Measurements from ENCODE around the gene MRPL24.

Gene MRPL24

DNA sequence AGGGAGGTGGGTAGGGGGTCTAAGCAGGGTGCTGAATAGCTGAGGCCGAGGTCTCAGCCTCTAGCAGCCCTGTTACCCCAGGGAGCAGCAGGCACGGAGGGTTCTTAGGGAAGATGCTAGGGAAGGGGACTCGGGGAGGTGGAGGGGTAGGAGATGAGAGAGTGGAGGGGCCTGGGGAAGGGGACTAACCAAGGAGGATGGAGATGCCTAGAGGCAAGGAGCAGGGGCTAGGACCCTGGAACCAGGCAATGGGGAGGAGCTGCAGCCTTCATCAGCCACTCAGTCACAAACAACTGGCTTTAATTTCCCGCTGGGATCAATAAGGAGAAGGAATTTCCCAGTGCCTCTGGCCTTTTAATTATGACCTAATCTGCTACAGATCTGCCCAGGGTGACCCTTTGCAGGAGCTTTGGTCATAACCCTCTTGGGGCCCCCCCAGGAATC lies 32.6 kb downstream of the MRPL24 start:
- DNase-seq, result no peak

DNA sequence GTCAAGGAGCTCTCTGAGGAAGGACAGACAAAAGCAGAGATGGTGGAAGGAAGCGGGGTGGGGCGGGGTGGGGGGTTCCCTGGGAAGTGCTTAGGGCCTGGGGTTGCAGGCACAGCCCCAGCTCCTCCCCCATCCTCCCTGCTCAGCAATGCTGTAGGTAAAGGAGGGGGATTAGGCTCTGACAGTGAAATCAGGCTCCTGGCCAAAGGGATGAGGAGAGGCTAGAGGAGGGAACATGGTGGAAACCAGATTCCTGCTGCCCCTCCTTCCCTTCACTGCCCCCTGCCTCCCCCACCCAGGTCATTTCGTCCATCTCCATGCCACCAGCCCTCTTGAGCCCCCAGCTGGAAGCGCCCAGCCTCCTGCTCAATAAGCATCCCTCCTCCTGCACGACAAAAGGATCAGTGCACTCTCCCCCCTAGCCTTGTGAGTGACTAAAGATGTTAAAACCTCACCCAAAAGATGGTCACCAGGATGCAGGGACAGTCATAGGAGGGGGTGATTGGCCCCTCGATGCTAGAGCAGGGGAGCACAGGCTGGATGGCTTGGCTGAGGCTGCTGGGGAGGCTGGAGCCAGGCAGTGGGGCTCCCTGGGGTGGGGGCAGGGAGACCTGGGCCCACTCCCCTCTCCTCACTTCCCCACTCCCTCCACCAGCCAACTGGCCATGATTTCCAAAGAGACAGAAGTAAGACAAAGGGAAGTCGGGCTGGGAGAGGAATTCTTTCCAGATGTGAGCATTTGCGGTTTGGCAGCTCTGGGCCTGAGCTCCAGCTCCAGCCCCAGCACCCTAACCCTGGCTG lies 33.3 kb downstream of the MRPL24 start:
- no peak for DNase-seq

DNA sequence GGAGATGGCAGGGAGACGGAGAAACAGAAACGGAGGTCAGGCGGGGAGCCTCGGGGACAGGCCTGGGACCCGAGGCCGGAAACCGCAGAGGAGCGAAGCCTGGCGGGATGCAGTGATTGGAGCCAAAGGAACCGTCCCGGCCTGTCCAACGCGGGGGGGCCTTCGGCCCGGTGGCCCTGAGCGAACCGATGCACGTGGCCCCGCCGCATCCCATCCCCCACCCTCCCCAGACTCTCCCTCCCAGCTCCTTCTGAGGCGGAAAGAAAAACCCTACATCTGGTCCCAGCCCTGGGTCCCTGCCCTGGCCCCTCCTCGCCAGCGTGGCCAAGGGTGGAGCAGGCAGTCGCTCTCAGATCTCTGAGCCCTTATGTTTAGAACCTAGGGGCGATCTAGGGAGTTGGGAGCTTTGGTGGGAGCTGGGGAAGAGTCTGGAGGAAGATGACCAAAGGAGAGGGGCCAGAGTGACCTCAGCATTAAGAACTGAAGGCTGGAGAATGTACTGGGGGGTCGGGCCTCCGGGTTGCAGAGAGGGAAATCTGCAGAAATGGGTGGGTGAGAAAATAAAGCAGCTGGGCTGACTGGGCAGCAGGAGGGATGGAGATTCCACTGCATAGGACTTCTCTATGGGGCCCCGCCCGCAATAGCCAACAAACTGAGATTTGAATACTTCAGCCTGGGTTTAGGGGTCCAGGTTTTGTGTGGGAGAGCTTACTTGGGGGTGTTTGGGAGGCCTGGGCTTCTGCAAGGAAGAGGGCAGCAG lies 34.1 kb downstream of the MRPL24 start:
- DNase-seq, result peak; percentile 30

DNA sequence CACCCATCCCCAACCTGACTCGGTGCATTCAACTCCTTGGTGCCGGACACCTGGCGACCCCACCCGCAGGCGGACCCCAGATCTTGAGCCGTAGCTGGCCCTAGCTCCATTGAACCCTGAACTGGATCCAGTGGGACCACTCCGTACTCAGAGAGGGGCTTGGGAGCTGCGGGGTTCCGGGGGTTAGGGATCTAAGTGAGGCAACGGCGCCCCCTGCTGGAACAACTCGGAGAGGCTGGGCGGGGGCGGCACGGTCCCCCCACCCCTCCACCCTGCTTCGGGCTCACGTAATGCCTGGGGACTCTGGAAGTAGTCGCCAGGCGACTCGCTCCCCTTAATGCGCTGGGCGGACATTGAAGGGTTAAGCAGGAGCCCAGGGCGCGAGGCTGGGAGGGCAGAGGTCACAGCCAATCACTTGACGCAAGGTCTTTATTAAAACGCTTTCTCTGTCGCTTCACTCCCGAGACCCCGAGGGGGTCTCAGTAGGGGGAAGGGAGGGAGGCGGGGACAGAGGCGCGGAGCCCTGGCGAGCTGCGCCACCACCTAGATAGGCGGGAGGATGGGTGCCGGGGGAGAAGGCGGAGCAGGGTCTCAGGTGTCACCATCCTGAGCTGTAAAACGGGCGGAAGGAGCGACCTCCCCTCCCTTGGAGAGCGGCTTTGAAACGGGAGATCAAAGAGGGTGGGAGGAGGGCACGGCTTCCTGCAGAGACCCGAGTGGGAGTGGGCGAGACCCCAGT lies 34.8 kb downstream of the MRPL24 start:
- DNase-seq, result peak; percentile 74

DNA sequence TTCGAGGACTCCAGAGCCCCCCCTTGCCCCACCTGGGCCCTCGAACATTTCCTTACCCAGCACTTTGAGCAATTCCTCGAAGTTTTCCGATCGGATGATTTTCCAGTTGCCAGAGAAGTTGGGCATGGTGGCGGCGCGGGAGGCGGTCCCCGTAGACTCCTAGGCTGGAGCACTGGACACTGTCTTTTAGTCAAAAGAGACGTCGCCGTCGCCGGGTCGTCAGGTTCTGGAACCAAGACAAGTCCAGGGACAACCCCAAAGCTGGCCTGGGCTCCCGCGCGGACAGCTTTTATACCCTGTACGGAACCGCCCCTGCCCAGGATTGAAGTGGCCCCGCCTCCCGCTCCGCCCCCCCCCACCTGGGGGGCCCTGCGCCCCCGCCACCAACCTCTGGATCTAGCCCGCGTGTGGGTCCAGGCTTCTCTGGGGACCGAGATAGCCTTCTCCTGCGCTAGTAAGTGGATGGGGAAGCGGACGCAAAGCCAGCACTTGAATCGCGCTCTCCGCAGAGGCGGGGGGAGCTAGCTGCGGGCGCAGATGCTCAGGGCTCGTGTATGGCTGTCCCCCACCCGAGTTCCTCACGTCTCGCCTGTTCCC lies 35.5 kb downstream of the MRPL24 start, which contains the start of gene CRABP2:
CRABP2 (minus strand) TSS at position 263 of the 597 bp plus-strand sequence; CDS start at position 126, 137 bp downstream.
- DNase-seq, result no peak

DNA sequence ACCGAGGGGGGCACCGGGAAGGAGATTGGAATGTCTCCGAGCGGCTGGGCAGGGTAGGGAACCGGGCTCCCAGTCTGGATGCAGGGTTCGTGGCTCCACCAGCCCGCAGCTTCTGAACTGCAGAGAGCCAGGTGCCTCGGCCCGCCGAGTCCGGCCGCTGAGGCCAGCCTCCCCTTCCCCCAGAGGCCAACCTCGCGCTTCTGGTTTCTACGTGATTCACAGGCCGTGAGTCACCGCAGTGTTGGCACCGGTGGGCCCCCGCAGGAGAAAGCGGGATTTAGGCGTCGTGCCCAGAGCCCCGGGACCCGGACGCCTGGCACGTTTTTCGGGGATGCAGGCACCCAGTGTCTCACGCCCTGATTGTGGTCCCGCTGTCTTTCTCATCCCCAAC lies 36.0 kb downstream of the MRPL24 start:
- DNase-seq, result no peak

DNA sequence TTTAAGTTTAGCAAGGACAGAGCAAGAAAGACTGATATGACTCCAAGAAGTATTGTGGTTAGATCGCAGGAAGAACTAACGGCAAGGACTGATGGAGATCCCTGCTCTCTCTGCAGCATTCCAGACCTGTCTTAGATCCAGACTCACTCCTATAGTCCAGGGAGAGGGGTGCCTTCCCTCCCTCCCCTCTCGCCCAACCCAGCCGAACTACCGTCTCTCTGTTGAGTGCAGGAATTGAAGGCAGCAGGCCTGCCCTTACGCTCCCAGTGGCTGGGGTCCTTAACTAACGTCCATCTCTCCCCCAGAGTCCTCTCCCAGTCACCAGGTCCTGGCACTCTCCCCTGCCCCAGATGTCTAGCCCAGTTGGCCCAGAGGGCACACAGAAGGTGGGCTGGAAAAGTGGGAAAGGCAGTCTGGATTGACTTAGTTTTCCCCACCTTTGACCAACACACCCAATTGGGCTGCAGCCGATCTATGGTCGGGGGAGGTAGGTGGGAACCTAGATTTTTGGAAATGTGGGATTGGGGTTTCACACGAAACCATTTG lies 36.6 kb downstream of the MRPL24 start:
- DNase-seq, result no peak

DNA sequence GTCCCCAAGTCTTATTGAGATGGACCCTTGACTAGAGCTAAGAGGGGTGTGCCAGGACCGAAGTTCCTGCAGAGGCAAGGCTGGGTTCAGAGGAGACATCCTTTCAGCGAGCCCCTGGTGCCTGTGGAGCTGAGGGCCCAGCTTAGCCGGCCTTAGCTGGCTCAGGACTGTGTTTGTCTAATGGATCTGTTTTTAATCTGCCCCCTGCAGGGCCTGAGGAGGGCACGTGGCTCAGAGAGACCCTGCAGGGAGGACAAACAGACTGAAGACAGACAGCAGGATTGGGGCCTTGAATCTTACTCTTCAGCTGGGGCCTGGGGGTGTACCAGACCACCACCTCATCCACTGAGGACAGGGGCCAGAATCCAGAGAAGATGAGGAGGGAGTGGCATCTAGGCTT lies 37.1 kb downstream of the MRPL24 start:
- no peak for DNase-seq

DNA sequence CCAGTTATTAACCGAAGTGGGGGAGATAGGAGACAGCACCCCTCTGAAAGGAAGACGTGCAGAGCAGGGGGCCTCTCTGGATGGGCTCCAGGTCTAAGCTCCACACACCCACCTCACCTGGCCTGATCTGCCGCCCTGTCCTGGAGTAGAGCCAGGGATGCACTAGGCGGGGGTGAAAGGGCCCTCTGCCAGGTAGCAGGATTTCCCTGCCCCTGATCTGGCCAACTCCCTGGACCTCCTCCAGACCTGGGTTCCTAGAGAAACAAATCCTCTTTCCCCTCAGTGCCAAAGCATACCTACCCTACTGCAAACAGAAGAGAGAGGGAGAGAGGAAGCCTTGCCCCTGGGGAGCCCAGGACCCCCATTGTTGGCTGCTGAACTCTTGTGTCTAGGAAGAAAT lies 37.6 kb downstream of the MRPL24 start:
- no peak for DNase-seq

DNA sequence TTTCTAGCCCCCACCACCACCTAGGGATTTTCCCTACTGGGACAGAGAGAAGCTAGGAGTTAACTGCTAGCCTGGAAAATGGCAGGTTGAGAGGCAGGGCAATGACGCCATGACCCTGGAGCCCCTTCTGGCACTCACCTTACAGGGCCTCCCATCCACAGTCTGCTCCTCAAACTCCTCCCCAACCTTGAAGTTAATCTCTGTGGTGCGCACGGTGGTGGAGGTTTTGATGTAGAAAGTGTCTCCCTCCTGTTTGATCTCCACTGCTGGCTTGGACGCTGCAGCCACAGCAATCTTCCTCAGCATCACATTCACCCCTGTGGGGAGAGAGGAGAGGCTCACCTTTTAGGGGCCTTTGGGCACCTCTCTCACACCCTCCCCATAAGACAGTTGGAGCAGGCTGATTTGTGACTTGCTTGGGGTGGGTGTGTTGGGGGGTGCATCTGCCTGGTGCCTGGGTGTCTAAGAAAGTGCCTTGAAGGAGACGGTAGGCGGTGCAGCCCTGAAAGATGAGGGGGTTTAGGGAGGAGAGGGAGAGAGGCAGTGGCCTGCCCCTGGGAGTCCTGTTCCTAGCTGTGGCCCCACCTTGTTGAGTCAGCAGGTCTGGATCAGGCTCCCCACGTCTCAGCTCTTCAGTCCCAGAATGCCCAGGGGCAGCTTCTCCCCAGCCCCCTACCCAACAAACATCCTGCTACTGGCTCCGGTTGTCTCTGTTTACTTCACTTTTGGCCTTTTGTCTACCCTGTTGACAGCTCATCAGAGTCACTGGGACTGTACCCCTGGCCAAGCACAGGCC lies 40.0 kb downstream of the MRPL24 start:
- no peak for DNase-seq

DNA sequence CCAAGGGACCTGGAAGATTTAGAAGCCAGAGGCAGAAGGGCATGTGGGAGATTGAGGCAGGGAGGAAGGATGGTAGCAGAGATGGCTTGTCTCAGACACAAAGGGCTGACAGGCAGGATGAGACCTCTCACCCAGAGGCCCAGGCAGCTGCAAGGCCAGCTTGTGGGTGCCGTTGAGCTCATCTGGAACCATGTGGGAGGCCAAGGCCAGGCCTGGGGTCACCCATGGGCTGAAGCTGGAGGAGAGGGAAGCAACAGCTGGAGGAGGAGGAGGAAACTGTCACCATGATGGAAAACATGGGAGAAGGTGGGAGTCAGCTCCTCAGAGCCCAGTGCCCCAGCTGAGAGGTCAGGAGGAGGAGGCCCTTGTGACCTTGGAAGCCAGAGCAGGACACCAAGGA lies 41.9 kb downstream of the MRPL24 start:
- no peak for DNase-seq

DNA sequence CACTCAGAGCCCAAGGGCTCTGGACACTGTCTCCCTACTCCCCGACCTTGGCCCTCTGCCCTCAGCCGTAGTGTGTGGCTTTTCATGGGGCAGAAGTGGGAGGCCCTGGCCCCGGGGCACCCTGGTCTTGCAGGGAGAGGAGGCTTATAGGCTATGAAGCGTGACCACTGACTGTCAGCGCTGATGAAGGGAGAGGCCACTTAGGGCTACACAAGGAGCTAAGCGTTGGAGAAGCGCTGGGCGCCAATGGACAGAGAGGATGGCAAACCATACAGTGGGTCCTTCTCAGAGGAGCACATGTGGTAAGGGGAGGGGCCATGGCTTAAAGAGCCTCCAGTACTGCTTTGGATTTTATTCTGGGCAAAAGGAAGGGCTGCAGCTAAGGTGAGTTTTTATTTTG lies 43.4 kb downstream of the MRPL24 start:
- DNase-seq, result no peak

DNA sequence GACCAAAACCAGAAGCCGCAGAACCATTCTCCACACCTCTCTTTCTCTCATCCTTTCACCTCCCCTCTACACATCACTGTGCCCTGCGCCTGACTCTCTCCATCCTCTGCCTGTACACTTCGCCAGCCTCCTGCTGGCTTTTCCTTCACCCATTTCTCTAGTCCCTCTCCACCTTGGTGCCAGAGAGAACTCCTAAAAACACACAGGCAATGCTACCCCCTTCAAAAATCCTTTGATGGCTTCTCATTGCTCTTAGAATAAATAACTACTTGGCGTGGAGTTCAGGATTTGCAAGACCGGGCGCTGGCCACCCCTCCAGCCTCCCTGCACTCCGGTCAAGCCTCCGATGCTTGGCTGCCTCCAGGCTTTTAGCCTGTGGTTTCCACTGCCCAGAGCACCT lies 44.1 kb downstream of the MRPL24 start:
- no peak for DNase-seq

DNA sequence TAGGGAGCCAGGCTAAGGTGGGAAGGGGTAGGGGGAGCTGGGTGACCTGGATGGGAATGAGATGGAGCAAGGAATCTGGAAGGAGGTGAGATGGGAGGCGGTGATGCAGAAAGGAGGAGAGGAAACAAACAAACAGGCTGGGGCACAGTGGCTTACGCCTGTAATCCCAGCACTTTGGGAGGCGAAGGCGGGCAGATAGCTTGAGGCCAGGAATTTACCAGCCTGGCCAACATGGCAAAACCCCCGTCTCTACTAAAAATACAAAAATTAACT lies 46.3 kb downstream of the MRPL24 start:
- DNase-seq, result no peak

DNA sequence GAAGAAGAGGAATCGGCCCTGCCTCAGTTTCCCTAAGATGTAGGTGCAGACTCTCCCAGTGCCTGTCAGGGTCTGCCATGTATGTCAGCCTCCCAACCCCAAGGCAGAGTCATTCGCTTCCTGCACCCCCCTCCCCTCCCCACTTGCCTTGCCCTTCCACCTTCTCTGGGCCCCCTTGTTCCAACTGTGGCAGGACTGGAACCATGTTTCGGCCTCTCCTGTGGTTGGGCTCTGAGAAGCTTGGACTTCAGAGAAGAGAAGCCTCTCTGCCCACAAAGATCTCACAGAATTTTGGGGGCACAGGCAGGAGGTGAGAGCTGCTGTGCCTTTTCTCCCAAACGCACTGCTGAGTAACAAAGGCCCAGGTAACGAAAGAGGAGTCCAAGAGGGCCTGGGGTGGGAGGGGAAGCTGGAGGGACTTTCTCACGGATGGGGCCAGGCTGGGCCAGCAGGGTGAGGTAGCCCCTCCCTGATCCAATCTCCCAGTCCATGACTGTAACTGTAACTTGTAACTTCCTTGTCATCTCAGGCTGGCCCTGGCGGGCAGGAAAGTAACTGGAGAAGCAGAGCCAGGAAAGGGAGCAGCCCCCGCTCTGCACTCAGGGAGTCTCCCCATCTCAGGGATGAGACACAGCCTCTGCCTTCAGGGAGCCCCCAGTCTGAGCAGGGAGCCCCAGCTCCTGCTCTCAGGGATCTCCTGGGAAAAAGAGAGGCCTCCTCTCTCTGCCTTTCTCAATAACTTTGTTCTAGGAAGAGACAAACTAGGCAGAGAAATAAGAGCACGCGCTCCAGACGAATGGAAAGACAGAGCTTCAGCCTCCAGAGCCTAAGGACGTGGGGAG lies 46.8 kb downstream of the MRPL24 start:
- no peak for DNase-seq

DNA sequence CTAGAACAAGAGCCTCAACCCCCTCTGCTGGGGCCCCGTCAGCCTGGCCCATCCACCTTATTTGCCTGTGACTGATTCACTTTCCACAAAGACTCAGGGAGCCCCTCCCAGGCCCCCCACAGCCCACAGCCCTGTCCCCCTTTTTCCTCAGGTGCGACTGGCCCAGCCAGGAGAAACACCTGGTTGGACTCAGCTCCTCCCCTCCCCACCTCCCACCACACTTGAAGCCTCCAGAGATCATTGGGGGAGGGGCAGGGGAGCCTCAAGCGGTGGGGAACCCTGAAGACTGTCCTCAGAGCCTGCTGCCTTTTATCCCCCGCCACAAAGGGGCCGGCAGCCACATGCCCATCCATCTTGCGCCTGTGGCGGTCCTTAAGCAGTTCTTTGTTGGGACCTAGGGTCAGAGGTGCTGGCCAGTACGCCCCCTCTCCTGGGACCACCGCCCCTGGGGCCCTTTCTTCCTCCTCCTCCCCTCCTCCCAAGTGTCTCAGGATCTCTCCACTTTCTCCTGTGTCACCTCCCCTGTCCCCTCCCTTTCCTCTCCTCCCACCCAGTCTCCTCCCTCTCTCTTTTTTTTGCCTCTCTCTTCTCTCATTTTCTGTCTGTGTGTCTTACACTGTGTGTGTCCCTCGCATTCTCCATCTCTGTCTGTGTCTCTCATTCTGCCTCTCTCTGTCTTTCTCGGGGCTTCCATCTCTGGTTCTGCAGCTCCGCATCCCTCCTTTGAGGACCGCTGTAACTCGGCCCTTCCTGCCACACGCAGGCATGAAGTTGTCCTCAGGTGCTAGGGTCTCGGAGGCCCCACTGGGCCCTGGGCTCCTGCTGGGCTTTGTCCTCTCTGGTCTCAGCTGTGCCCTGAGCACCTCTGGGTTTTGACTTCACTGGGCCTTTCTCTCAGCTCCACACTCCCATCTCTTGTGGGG lies 47.7 kb downstream of the MRPL24 start:
- no peak for DNase-seq

DNA sequence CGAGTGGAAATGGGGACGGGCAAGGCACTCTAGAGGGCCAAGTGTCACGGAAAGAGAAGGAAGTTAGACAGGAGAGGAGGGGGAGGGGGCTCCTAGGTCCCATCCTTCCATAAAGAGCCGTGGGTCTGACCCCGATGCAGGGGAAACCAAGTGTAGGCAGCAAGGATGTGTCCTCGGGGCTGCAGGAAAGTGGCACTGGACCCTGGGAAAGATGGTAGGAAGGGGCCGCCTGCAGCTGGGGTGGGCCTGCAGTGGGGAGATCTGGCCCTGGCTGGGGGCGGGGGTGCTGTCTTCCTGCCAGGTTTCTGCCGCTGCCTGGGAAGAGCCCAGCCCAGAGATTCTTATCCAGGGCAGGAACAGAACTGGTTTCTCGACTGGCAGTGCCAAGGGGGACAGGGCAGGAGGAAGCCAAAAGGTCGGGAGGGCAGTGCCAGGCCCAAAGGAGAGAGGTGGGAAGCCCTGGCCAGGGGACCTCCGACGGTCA lies 48.4 kb downstream of the MRPL24 start:
- DNase-seq, result no peak

DNA sequence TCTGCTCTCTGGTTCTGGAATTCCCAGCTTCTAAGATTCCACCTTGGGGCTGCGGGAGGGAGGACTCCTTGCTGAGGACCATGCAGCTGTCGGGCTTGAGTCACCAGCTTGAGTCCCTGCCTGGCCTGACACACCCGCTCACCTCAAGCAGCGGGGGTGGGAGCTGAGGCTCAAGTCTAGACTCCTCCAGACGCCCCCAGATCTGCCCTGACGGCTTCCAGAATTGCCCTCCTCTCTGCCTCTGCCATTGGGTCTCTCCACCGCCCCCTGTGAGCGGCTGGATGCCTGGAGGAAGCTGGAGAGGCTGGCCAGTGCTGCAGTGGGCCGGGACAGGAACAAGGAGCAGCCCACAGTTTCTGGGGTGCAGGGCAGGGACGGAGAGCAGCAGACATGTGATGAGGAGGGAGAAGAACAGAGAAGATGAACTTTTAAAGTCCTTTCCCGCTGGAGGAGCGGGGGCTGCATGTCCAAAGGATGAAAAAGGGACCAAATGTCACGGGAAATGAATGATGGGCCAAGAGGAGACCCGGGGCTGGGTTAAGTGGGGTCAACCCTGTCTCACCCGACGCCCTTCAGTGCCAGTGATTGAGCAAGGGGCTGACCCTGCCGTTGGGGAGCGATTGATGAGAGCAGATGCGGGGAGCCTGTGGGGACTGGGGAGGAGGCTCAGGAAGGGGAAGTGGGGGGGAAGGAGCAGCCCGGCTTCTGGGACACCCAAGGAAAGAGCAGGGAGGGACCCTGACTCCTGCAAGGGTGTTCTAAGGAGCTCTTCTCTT lies 49.0 kb downstream of the MRPL24 start:
- DNase-seq, result no peak

DNA sequence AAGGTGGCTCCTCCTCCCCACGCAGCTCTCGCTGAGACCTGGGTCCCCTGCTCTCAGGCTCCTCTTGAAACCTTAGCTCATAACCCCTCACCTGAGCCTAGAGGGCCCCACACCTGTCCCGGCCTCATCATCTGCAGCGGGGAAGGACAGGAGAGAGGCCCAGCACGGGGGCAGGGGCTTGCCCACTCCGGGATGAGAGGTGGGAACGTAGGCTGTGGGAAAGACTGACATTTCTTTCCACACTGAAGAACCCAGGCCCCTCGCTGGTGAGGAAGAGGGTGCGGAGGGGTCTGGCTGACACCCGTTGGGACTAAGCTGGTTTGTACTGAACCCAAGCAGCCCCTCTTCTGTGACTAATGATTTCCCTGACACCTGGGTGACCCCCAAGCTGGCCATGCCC lies 49.7 kb downstream of the MRPL24 start:
- no peak for DNase-seq

Data from CD4-positive, alpha-beta T cell treated with Interleukin-12 subunit alpha and Interleukin-12 subunit beta, for 1 hour (primary cell).